Hepatocyte (in vitro differentiated cells): ENCODE data around the gene CD300H. TPM values are rescaled to one million over a fixed set of nuclear protein-coding genes. Genes with fewer than 3 reads are reported as not detected.

ENCODE experiments used
- DNase-seq: peaks from one replicate; pipeline ENCODE4 v3.0.0-alpha.2; 2016; ENCODE audit warnings: low spot score
- H2AFZ ChIP-seq: fragments of 200-600 bp; sonication (generic); 2 replicates; pipeline ENCODE4 v1.6.0; 2016; ENCODE audit warnings: antibody characterized with exemption, mild to moderate bottlenecking
- H3K27ac ChIP-seq: fragments of 200-600 bp; sonication (generic); 2 replicates; pipeline ENCODE4 v1.5.1; 2016; ENCODE audit warnings: mild to moderate bottlenecking
- H3K27me3 ChIP-seq: fragments of 200-600 bp; sonication (generic); 2 replicates; pipeline ENCODE4 v1.6.1; 2016
- H3K36me3 ChIP-seq: fragments of 200-600 bp; sonication (generic); replicated peaks from 2 replicates; pipeline ENCODE4 v1.5.1; 2016; ENCODE audit warnings: low read depth; ENCODE audit not compliant: insufficient read depth
- H3K4me1 ChIP-seq: fragments of 200-600 bp; sonication (generic); 2 replicates; pipeline ENCODE4 v1.5.1; 2016; ENCODE audit warnings: mild to moderate bottlenecking, moderate library complexity; ENCODE audit not compliant: insufficient read depth
- H3K4me2 ChIP-seq: fragments of 200-600 bp; sonication (generic); 2 replicates; pipeline ENCODE4 v1.6.0; 2016
- H3K4me3 ChIP-seq: fragments of 200-600 bp; sonication (generic); 2 replicates; pipeline ENCODE4 v1.5.1; 2016; ENCODE audit warnings: mild to moderate bottlenecking
- H3K79me2 ChIP-seq: fragments of 200-600 bp; sonication (generic); 2 replicates; pipeline ENCODE4 v1.6.0; 2017; ENCODE audit warnings: mild to moderate bottlenecking
- H3K9me2 ChIP-seq: fragments of 200-600 bp; sonication (generic); replicated peaks from 2 replicates; pipeline ENCODE4 v1.6.0; 2017; ENCODE audit warnings: mild to moderate bottlenecking; ENCODE audit not compliant: insufficient read depth
- H3K9me3 ChIP-seq: fragments of 200-600 bp; sonication (generic); 2 replicates; pipeline ENCODE4 v1.5.1; 2016; ENCODE audit warnings: low read depth, mild to moderate bottlenecking
- H4K20me1 ChIP-seq: fragments of 200-600 bp; sonication (generic); 2 replicates; pipeline ENCODE4 v1.6.0; 2016; ENCODE audit warnings: mild to moderate bottlenecking; ENCODE audit not compliant: insufficient read depth, poor library complexity, severe bottlenecking
- CTCF ChIP-seq: fragments of 200-600 bp; sonication (generic); IDR thresholded peaks from 2 replicates; pipeline ENCODE4 v1.5.1; 2016; ENCODE audit warnings: antibody characterized with exemption, mild to moderate bottlenecking; ENCODE audit not compliant: poor library complexity
- EZH2 ChIP-seq: fragments of 200-600 bp; sonication (generic); IDR thresholded peaks from 2 replicates; pipeline ENCODE4 v1.6.1; 2016; ENCODE audit warnings: antibody characterized with exemption, mild to moderate bottlenecking, borderline replicate concordance
- EZH2phosphoT487 ChIP-seq: fragments of 200-600 bp; sonication (generic); IDR thresholded peaks from one replicate; pipeline ENCODE4 v1.6.1; 2018; ENCODE audit warnings: antibody characterized with exemption, mild to moderate bottlenecking, low read depth, moderate library complexity; ENCODE audit not compliant: unreplicated experiment, severe bottlenecking
- WGBS: methylation state at CpG from one replicate; pipeline ENCODE4 v1.1.6; 2016; ENCODE audit warnings: low lambda C conversion rate; ENCODE audit errors: missing lambda C conversion rate; 5-methylcytosine and 5-hydroxymethylcytosine counted together
- polyA plus RNA-seq: library from polyadenylated mRNA; unstranded; fragments of >200 nt; fragmentation: Nextera tagmentation; extraction: Ambion mirVana; gene quantifications from 2 replicates; pipeline ENCODE4 v1.2.1, GENCODE V29; 2016
- total RNA-seq: library from RNA; depleted of rRNA; stranded (reverse); fragments of >200 nt; gene quantifications from 2 replicates; pipeline ENCODE4 v1.2.3, GENCODE V29; 2014

Gene CD300H
- total and polyA plus RNA-seq, 2 experiments from 2014 or later, result 0.67 TPM; not detected in 1

- no peaks in the 10 kb centered on the region for H3K9me2 ChIP-seq
- H2AFZ ChIP-seq, result no peak overlapping the region
- no peak for TF ChIP-seq EZH2
- no peak for TF ChIP-seq EZH2phosphoT487
- no peak for TF ChIP-seq CTCF
- no peaks in the 10 kb centered on the region for H3K27me3 ChIP-seq
- no peaks in the 10 kb centered on the region for H3K4me1 ChIP-seq
- no peaks in the 10 kb centered on the region for H4K20me1 ChIP-seq
- no peaks in the 10 kb centered on the region for H3K36me3 ChIP-seq
- no peak overlapping the region for H3K4me3 ChIP-seq
- H3K27ac ChIP-seq, result no peak overlapping the region
- no peak overlapping the region for H3K4me2 ChIP-seq
- WGBS, result 86% methylated on average over 14 of the region's 14 CpGs
- no peaks in the 10 kb centered on the region for H3K79me2 ChIP-seq
- no peaks in the 10 kb centered on the region for H3K9me3 ChIP-seq
- no peak for DNase-seq
Observed at GRCh38 chr17:74584292-74585060, 17.2 kb upstream of the CD300H start.

GRCh38 chr17:74582633-74583032 lies 15.3 kb upstream of the CD300H start:
- no peaks in the 10 kb centered on the region for H3K27me3 ChIP-seq
- WGBS, result 86% methylated on average over 10 of the region's 10 CpGs
- no peaks in the 10 kb centered on the region for H3K9me3 ChIP-seq

GRCh38 chr17:74579900-74580299 lies 12.6 kb upstream of the CD300H start:
- H4K20me1 ChIP-seq, result no peaks in the 10 kb centered on the region

More at GRCh38 chr17:74582633-74583032, 15.3 kb upstream of the CD300H start:
- Histone ChIP-seq H3K36me3 (no peaks in the 10 kb centered on the region), H2AFZ (no peak overlapping the region), H3K4me2 (no peak overlapping the region), H3K4me3 (no peak overlapping the region), H3K4me1 (no peaks in the 10 kb centered on the region), H3K9me2 (no peaks in the 10 kb centered on the region), H3K27ac (no peak overlapping the region), H3K79me2 (no peaks in the 10 kb centered on the region), H4K20me1 (no peaks in the 10 kb centered on the region)
- no peak for TF ChIP-seq EZH2
- no peak for TF ChIP-seq CTCF
- no peak for TF ChIP-seq EZH2phosphoT487
- DNase-seq, result no peak

More at GRCh38 chr17:74579900-74580299, 12.6 kb upstream of the CD300H start:
- no peaks in the 10 kb centered on the region for H3K36me3 ChIP-seq
- H3K4me3 ChIP-seq, result no peak overlapping the region
- no peaks in the 10 kb centered on the region for H3K4me1 ChIP-seq
- WGBS, result 91% methylated on average over 7 of the region's 7 CpGs
- no peaks in the 10 kb centered on the region for H3K9me2 ChIP-seq
- no peak overlapping the region for H3K27ac ChIP-seq
- H3K4me2 ChIP-seq, result no peak overlapping the region
- H3K9me3 ChIP-seq, result no peaks in the 10 kb centered on the region
- no peak overlapping the region for H2AFZ ChIP-seq
- TF ChIP-seq EZH2phosphoT487 (no peak), CTCF (no peak)
- peaks cover 3% of the 10 kb centered on the region for H3K27me3 ChIP-seq
- H3K79me2 ChIP-seq, result no peaks in the 10 kb centered on the region
- no peak for DNase-seq
